NCI-H2171 (cell line): ENCODE measurements around the gene TP73.
A peak's percentile ranks its signal among the peaks of the same experiment; 100 is the strongest.
"Not testable (repeated sequence)": the region's sequence is repeated elsewhere in the genome, so short reads cannot be mapped to it uniquely, and the experiment has no call there.

Experiments
- DNase-seq: peaks from one replicate; lab custom pipeline; 2025; lab: John Stamatoyannopoulos, UW

Gene TP73

DNA sequence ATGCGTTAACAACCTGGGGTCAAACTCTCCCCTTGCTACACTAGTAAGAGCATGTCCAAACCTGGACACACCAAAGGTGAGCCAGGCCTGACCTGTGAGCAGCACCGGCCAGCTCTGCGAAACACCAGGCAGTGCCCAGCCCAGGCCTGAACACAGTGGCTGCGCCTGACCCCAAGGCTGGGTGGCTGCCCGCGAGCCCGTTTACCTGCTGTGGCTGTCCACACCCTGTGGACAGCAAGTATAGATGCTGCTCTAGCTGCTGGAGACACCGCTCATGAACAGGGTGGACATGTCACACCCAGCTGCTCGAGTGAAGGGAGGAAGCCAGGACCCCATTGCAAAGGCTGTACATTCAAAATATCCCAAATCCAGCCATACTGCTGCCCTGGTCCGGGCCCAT is 92.3 kb downstream of the TP73 start:
- no peak for DNase-seq

DNA sequence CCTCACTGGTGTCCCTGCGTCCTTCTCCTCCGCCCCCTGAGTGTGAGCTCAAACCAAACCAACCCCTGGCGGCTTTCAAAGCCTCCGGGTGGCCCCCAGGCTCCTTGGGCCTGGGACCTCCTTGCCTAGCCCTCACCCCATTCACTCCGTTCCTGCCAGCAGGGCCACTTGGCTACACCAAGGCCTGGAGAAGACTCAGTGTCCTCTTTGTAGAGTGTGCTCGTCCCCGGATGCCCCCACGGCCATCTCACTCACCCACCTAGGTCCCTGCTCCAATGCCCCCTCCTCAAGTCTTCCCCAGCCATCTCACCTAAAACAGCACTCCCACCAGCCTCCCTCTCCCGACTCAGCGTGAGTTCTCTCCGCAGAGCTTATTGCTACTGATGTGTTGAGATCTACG is 92.8 kb downstream of the TP73 start:
- DNase-seq: no peak

DNA sequence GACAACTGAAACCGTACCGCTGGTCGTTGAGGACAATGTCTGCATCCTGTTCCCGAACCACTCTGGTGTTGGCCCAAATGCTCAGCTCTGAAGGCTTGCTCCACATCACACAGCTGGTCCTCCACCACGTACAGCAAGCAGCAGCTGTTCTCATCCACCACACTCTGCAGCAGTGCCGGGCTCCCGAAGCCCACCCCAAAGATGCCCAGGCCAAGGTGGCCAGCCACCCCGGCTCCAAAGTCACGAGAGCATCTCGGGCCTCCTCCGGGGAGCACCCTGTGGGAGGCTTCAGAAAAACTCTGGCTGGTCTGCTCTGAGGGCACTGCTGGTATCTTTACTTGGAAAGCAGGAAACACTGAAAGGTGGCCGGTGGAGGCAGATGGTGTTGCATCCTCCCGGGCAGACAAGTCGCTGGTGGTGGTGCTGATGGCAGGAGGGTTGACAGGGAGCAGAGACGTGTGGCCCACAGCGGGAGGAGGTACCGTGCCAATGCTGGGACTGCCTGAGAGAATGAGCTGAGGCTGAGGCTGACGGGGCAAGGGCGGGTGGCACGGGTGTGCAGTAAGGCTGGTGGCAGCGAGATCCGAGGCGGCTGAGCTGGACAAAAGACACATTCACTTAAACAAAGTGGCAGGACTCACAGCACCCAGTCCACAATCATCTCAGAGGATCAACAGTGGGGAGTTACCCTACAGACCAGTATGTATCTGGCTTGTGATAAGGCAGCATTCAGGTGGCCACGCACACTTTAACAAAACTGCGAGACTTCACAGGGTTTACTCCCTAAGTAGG is 93.5 kb downstream of the TP73 start:
- no peak for DNase-seq

DNA sequence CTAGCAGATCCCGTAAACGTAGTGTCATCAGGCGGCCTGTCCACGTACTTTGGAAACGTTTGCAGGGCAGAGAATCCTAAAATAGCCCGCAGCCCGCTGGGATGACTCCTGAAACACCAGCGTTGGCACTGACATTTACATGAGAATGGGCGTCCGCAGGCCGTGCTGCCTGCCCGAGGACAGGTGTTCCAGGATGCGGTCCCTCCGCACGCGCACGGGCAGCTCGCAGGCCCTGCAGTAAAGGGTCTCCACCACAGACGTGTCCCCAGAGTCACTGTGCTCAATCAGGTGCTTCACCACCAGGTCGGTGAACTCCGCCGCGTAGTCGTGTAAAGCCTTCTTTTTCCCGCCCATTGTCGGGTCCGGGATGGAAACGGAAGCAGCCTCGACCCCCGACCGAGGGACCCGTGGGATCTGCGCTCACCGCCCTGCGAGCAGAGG is 94.1 kb downstream of the TP73 start:
- DNase-seq: no peak

DNA sequence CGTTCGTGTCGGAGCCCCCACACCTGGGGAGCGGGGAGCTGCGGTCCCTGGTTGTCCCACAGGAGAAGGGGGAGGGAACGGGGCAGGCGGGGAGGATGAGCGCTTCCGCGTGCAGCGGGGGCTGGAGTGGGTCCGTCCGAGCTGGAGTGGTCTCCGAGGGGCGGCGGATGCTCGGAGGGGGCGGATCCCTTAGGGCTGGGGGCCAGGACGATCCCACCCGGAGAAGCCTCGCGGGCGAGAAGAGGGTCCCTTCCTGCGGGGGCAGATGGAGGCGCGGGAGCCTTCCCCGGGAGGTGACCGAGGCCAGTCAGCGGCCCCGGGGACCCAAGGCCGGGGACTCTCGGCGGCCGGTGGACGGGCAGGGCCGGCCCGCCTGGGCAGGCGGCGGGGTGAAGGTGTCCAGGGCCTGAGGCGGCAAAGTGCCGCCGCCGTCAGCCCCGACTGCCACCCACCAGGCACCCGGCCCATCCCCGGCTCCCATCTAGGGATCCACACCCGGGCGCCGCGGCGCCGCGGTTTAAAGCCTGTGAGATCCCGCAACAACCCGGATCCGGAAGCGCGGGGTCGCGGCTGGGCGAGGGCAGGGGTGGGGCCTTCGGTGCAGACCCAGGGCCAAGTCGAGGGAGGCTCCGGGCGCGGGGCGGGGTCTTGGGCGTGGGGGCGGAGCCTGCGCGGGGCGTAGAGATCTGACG is 94.7 kb downstream of the TP73 start:
- peak; percentile 76 for DNase-seq

DNA sequence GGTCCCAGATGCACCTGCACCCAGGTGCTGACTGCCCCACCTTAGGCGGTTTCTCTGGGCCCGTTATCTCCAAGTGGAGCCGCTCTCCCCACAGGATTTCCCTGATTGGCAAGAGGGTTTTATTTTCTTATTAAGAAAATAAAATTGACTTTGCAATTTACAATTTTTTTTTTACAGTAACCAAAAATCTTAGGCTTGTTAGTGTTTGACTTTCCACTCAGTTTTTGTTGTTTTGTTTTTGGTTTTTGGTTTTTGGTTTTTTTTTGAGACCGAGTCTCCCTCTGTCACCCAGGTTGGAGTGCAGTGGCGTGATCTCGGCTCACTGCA is 95.2 kb downstream of the TP73 start:
- no peak for DNase-seq

DNA sequence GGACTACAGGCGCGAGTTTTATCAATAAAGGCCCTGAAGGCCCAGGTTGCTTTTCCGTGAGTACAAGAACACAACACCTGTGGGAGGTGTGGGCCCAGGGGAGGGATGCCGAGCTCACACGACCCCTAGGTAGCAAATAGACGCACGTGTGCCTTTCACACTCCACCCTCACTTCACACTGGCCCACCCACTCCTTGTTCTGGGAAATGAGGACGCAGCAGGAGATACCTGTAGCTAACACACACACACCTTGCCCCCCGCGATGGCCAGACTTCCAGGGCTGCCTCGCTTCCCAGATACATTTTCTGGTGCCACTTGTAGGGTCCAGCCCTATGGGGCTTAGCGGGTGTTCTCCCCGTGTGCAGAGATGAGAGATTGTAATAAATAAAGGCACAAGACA is 95.6 kb downstream of the TP73 start:
- DNase-seq: no peak

DNA sequence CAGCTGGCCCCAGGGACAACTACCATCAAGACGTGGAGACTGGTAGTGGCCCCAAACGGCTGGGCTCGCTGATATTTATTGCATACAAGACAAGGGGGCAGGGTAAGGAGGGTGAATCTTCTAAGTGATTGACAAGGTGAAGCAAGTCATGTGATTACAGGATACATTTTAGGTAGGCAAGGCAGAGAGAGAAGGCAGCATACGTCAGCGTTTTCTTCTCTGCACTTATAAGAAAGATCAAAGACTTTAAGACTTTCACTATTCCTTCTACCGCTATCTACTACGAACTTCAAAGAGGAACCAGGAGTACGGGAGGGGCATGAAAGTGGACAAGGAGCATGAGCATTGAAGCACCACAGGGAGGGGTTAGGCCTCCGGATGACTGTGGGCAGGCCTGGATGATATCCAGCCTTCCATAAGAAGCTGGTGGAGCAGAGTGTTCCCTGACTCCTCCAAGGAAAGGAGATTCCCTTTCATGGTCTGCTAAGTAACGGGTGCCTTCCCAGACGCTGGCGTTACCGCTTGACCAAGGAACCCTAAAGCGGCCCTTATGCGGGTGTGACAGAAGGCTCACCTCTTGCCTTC is 96.1 kb downstream of the TP73 start:
- not testable (repeated sequence) for DNase-seq

DNA sequence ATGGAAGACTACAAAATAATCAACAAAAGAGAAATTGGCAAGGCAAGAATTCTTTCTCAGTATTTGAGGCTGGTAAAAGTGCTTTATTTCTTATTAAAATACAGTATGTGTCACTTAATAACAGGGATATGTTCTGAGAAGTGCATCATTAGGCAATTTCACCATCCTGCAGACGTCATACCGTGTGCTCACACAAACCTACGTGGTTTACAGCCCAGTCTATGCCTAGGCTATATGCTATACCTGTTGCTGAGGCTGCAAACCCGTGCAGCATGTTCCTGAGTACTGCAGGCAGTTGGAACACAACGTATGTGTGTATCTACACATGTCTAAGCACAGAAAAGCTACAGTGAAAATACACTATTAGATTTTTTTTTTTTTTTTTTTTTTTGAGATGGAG is 97.2 kb downstream of the TP73 start:
- no peak for DNase-seq

DNA sequence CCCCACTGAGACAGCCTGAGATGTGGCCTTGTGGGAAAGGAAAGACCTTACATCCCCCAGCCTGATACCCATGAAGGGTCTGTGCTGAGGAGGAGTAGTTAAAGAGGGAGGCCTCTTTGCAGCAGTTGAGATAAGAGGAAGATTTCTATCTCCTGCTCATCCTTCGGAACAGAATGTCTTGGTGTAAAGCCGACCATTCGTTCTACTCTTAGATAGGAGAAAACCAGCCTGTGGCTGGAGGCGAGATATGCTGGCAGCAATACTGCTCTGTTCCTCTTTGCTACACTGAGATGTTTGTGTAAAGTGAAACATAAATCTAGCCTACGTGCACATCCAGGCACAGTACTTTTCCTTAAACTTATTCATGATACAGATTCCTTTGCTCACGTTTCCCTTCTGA is 98.4 kb downstream of the TP73 start:
- DNase-seq: no peak

DNA sequence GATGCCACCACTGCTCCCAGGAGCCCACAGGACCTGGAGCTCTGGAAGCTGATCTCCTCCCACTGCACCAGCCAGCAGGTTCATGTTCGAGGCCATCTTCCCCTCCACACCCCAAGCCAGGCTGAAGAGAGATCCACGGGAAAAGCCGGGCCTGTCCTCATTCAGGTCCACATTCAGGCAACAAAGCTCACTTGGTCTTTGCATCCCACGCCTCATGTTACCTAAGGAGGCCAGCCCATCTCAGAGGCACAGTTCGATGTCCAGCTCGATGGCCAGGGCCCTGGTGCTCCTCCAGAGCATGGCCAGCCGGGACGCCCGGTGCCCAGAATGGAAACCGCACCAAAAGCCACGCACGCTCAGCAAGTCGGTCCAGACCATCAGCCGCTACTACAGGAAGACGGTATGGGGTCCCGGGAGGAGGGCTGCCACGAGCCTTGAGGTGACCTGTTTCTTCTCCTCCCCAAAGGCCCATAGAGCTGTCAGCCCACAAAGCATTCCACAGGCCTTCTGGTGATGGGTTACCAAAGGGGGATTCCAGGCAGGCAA is 100.2 kb downstream of the TP73 start, which contains the start of gene CCDC27:
Gene CCDC27, plus strand, starts transcription at position 51 of the 546 bp plus-strand sequence. Its CDS starts 32 bp downstream, at position 83.
- DNase-seq: no peak

DNA sequence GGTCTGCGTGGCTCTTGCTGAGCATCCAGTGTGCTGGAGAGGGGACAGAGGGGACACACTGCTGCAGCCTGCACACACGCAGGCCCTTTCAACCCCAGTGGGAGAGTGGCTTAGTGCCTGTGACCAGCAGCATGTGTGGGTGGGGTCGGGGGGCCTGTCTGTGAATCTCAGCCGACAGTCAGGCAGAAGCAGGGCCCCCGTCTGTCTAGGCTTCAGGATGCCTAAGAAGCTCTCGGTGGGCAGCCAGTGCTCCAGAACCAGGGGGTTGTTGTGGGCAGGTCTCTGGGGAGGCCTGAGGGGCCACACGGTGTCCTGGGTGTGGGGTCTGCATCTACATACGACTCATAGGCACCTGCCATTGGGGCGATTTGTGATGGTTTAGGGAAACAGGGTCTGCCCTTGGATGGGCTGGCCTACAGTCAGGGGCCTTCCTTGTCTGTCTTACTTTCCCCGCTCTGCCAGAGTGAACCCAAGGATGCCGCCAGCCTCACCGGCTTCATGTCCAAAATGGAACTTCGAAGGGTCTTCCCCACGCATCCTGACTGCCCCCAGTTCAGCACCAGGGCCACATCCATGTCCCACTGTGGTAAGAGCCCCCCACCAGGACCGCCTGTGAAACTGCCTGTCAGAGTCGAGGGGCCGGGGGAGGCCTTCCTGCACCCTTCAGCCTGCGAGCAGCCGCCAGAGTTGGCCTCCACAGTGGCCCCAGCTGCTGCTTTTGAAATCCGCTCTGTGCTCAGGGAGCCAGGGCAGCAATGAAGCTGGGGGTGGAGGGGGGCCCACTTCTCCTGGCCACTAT is 101.5 kb downstream of the TP73 start:
- DNase-seq: no peak

DNA sequence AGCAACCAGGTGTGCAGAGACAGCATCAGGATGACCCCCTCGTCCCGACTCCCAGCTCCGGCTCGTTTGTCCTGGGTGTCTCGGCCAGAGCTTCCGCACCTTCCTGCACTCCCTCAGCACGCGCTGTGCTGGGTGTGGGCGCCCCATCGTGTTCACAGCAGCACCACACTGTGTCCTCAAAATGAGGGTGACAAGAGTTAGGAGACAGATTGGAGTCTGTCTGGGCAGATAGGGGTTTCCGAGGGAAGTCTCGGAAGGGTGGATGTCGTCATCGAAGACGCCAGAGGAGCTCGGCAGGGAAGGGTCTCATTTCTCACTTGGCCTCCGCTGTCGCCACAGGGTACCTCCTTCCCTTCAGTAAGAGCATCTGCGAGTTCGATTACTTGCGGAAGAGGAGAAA is 104.1 kb downstream of the TP73 start:
- DNase-seq: no peak

DNA sequence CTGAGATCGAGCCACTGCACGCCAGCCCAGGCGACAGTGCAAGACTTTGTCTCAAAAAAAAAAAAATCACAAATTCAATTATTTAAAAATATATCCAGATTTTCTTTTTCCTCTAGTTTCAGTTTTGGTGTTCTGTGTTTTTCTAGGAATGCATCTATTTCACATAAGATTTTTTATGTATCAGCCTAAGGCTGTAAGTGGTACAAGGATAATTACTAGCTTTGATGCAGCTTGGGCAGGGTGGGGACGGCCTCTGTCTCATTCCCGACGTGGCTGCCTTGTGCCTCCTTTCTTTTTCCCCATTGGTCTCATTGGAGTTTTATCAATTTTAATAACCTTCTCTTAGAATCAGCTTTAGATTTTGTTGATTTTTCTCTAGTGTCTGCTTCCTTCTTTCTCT is 106.8 kb downstream of the TP73 start:
- no peak for DNase-seq

DNA sequence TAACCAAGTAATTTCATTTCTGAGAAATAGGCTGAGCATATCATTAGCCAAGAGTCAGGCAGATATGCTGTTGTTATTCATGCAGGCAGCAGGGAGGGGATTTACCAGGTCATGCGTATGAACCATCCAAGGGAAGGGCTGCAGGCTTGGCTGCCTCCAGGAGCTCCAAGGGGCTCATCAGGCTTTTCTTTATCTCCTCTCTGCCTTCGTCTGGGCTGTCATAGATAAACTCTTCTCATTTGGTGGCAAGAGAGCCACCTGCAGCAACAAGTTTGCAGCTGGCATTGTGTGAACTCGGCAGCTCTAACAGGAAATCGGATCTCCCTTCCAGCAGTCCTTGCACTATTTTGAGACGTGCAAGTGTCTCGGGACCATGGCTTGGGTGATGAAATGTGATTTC is 107.5 kb downstream of the TP73 start:
- DNase-seq: no peak

DNA sequence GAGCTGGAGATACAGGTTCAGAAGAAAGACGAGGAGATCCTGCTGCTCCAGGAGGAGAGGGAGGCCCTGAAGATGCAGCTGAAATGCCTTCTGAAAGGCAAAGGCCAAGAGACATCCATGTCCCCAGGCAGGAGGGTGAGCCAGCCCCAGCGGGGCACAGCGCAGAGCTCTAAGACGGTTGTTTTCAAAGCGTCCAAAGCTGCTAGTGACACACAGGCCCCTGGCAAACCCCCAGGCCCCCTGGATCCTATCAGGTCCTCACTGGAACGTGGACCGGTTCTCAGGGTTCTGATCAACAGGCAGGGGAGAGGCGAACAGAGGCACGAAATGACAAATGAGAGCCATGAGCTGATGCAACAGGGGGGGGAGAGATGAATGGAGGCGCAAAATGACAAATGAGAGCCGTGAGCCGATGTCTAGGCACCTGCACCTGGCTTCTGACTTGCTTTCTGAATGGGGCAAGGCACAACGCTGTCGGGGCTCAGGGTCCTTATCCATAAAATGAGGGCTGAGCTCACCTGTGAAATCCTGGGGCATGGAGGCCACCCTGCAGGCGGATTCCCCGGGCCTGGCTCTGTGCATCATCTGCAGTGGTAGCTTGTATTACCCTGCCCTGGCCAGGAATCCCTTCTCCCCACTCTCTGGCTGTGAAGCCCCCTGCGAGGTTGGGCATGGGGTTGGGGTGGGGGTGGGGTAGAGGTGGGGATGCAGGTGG is 109.1 kb downstream of the TP73 start:
- no peak for DNase-seq

DNA sequence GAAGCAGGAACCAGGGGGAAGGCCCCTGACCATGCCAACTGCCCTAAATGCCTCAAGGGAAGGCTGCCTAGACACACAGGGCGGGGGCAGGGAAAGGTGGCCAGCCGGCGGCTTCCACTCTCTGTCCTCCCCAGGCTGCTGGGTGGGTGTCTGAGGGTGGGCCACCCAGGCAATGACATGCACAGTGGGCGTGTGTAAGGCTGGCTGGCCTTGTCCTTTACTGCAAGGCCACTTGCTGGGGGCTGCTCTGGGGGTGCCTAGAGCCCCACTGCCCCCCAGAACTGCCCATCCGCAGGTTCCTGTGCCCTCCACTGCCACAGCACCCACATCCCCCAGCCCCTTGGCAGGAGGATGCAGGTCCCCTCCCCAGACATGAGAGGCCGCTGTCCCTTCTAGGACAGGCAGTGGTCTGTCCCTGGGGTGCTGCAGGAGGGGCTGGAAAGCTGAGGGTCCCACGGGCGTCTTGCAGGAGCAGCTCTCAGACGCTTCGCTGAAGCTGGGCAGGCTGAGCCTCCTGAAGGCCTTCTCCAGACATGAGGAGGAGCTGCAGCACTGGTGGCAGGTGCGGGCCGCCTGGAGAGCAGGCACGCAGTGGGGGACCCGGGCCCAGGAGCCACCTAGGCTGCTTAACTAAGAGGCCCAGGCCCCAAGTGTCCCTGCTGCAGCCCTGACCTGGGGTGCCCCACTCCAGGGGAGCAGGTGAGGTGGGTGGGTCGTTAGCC is 110.0 kb downstream of the TP73 start:
- DNase-seq: no peak

DNA sequence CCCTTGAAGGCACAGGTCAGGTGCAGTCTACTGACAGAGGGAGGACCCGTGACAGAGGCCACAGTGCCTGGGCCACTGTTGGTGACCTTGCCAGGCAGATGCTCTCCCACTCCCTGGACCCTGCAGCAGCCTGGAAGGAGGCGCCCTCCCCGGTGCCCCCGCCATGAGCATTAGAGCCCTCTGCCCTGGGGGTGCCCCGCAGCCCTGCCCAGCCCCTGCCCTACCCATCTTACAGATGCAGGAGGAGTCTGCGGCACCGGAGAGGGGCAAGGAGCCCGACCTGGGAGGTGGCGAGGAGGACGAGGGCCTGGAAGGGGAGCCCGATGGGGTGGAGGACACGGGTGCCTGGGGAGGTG is 110.5 kb downstream of the TP73 start:
- DNase-seq: no peak

DNA sequence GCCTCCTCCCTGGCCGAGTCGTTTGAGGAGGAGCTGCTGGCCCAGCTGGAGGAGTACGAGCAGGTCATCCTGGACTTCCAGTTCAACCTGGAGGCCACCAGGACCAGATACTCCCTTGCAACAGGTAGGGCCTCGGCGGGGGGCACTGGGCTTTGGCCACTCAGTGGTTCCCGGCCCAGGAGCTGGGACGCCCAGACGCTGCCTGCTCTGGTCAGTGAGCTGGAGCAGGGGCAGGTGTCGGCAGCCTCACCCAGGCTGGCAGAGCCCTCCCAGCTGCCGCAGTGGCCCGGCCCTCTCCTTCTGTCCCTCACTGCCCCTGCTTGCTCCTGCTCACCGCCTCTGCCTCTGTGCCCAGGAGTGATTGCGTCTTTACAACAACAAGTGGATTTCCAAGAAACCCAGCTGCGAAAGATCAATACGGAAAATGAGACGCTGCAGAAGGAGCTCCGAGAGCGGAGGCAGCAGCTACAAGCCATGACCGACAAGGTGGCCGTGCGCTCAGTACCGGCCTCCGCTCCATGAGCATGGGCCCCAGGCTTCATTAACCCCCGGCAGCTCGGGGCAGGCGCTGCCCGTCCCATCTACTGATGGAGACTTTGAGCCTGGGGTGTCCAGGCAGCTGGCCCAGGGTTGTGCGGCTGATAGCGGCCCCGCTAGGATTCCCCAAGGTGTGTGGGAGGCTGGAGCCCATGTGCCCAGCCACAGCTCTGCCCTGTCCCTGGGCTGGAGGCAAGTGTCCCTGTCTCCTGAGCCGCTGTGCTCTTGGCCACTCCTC is 111.2 kb downstream of the TP73 start:
- no peak for DNase-seq

DNA sequence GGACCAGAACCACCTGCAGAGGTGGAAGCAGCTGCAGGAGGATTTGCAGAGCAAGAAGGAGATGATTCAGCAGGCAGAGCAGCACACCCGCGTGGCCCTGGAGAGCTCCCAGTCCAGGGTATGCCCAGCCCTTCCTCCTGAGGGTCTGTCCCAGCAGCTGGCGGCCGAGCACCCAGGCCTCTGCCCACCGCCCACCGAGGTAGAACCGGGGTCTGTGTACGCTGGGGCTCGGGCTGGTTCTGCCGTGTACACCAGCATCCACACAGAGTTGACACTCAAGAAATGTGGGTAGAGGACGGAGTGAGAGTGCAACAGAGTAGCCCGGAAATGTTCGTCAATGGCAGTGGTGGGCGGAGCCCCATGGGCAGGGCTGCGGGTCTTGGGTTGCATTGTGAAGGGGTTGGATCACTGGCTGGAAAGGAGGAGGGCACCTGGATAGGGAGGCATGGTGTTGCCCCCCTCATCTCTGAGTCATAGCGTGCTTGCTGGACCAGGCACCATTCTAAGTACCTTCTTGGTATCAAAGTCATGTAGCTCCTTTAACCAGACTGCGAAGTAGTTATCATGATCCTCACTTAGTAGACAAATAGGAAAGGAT is 115.1 kb downstream of the TP73 start:
- DNase-seq: no peak
